CD4-positive, alpha-beta T cell (primary cell): ENCODE measurements around the gene CDH20. TPM values are rescaled to one million over a fixed set of nuclear protein-coding genes. Genes with fewer than 3 reads are reported as not detected.

Experiments used
- ATAC-seq: fragments of 200-7000 bp; cut with Tn5 transposase; one replicate; pipeline ENCODE4 v1.10.0; 2022; ENCODE audit warnings: mild to moderate bottlenecking; ENCODE audit not compliant: poor library complexity
- CTCF ChIA-PET: fragments of 350-600 bp; sonication (Branson Sonifier 250); formaldehyde crosslinking; loops from one replicate; lab custom pipeline; 2021; ENCODE audit warnings: antibody characterized with exemption, inconsistent platforms; lab: Charles Lee
- POLR2A ChIA-PET: fragments of 350-600 bp; sonication (Branson Sonifier 250); formaldehyde crosslinking; loops from one replicate; lab custom pipeline; 2021; ENCODE audit warnings: antibody characterized with exemption, inconsistent platforms; lab: Charles Lee
- DNase-seq, 14 experiments: peaks; one replicate each; pipeline ENCODE4 v3.0.0-alpha.2; 2013 to 2020; ENCODE audit warnings: mixed read lengths in 2 of 14
- H3K27ac ChIP-seq, 2 donors: one replicate each; pipeline versions ENCODE4 v1.5.1 to v1.7.0; 2013; ENCODE audit warnings: low read length in 2 of 2, low read depth in 1 of 2, mild to moderate bottlenecking in 1 of 2
- H3K27me3 ChIP-seq, 2 experiments: 1 replicate in 1 of 2; 2 replicates in 1 of 2; pipeline versions ENCODE4 v1.6.1 to v1.7.0; 2013; ENCODE audit warnings: low read length in 2 of 2, control low read depth in 1 of 2, mild to moderate bottlenecking in 1 of 2, moderate library complexity in 1 of 2; ENCODE audit not compliant: insufficient read depth in 2 of 2, control insufficient read depth in 1 of 2
- H3K36me3 ChIP-seq: one replicate; pipeline ENCODE4 v1.6.1; 2013; ENCODE audit warnings: low read length, control low read depth; ENCODE audit not compliant: insufficient read depth
- H3K4me1 ChIP-seq: one replicate; pipeline ENCODE4 v1.6.1; 2013; ENCODE audit warnings: low read length, control low read depth; ENCODE audit not compliant: insufficient read depth
- H3K4me3 ChIP-seq: one replicate; pipeline ENCODE4 v1.5.1; 2013; ENCODE audit warnings: mild to moderate bottlenecking, low read length, moderate library complexity
- H3K9me3 ChIP-seq, 2 experiments: 1 replicate in 1 of 2; 2 replicates in 1 of 2; pipeline versions ENCODE4 v1.6.1 to v1.7.0; 2013; ENCODE audit warnings: low read length in 2 of 2, mild to moderate bottlenecking in 2 of 2, control low read depth in 1 of 2, moderate library complexity in 1 of 2; ENCODE audit not compliant: control insufficient read depth in 1 of 2, insufficient read depth in 1 of 2
- H3K27ac Mint-ChIP-seq: one replicate; pipeline ENCODE4 v1.8.0; 2020; ENCODE audit warnings: mixed read lengths
- H3K27me3 Mint-ChIP-seq: one replicate; pipeline ENCODE4 v1.8.0; 2021; ENCODE audit warnings: mixed read lengths
- H3K36me3 Mint-ChIP-seq: one replicate; pipeline ENCODE4 v1.8.0; 2021; ENCODE audit warnings: low read depth, mixed read lengths
- H3K4me1 Mint-ChIP-seq: one replicate; pipeline ENCODE4 v1.8.0; 2021; ENCODE audit warnings: low read depth, mixed read lengths
- H3K4me3 Mint-ChIP-seq: one replicate; pipeline ENCODE4 v1.8.0; 2020; ENCODE audit warnings: mild to moderate bottlenecking, mixed read lengths
- H3K9me3 Mint-ChIP-seq: one replicate; pipeline ENCODE4 v1.8.0; 2020; ENCODE audit warnings: mixed read lengths
- intact Hi-C, 2 experiments: fragments of 100-400 bp; cut with DNase I in 1 of 2; cut with micrococcal nuclease in 1 of 2; formaldehyde crosslinking; loops; one replicate each; pipeline versions ENCODE4 v1.15.1 to v1.9.0; 2023 to 2025; cut with DNase I, micrococcal nuclease
- total RNA-seq, 174 experiments: library from RNA in 2 of 174; stranded (reverse) in 2 of 174; gene quantifications; one replicate each; pipeline ENCODE4 v1.2.3 and lab custom pipeline; 2021 to 2026
- TF ChIP-seq, protein P1 (sequence below): fragments of 200-600 bp; IDR thresholded peaks from one replicate; pipeline ENCODE4 v1.8.0; 2022; ENCODE audit warnings: antibody characterized with exemption, mild to moderate bottlenecking

The CDH20 gene
- total RNA-seq, 2 experiments from 2014 or later = 0.16 to 0.39 TPM

DNA sequence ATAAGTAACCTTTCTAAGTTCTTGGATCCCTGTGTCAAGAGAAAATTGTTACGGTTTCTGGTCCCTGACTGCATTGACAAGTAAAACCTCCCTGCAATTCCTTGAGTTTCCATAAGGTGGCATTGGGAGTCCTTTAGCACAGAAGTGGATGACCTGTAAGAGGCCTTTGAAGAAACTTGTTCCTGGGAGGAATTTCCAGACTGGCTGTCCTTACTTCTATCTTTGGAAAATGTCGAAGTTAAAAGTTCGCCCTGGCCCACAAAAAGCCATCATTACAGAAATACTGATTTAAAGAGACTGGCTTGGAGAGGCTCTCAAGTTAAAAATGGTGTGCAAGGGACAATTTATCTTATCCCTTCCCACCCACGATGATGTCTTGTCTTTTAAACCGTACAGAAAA, 218.4 kb downstream of the CDH20 start:
- CTCF ChIA-PET = no interaction called here
- H3K36me3 ChIP-seq = no peaks in the 10 kb centered on the region
- H3K4me3 Mint-ChIP-seq = no peak overlapping the region
- DNase-seq (peak in 3 of 14 experiments; percentile 46 to 55 (median 54)), ATAC-seq (no peak)
- TF ChIP-seq, protein P1, sequence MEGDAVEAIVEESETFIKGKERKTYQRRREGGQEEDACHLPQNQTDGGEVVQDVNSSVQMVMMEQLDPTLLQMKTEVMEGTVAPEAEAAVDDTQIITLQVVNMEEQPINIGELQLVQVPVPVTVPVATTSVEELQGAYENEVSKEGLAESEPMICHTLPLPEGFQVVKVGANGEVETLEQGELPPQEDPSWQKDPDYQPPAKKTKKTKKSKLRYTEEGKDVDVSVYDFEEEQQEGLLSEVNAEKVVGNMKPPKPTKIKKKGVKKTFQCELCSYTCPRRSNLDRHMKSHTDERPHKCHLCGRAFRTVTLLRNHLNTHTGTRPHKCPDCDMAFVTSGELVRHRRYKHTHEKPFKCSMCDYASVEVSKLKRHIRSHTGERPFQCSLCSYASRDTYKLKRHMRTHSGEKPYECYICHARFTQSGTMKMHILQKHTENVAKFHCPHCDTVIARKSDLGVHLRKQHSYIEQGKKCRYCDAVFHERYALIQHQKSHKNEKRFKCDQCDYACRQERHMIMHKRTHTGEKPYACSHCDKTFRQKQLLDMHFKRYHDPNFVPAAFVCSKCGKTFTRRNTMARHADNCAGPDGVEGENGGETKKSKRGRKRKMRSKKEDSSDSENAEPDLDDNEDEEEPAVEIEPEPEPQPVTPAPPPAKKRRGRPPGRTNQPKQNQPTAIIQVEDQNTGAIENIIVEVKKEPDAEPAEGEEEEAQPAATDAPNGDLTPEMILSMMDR = peak; percentile 69
- no peaks in the 10 kb centered on the region for H3K27me3 Mint-ChIP-seq
- H3K4me3 ChIP-seq = no peak overlapping the region
- H3K27ac Mint-ChIP-seq = no peak overlapping the region
- H3K9me3 Mint-ChIP-seq = no peaks in the 10 kb centered on the region
- H3K4me1 Mint-ChIP-seq = peaks cover 5% of the 10 kb centered on the region
- H3K36me3 Mint-ChIP-seq = no peaks in the 10 kb centered on the region
- no peaks in the 10 kb centered on the region for H3K4me1 ChIP-seq
- POLR2A ChIA-PET = no interaction called here
- intact Hi-C loops = no loop called here
- H3K9me3 ChIP-seq = peaks cover 0 to 6% of the 10 kb centered on the region in 2 experiments
- H3K27me3 ChIP-seq = no peaks in the 10 kb centered on the region
- H3K27ac ChIP-seq = no peak overlapping the region

DNA sequence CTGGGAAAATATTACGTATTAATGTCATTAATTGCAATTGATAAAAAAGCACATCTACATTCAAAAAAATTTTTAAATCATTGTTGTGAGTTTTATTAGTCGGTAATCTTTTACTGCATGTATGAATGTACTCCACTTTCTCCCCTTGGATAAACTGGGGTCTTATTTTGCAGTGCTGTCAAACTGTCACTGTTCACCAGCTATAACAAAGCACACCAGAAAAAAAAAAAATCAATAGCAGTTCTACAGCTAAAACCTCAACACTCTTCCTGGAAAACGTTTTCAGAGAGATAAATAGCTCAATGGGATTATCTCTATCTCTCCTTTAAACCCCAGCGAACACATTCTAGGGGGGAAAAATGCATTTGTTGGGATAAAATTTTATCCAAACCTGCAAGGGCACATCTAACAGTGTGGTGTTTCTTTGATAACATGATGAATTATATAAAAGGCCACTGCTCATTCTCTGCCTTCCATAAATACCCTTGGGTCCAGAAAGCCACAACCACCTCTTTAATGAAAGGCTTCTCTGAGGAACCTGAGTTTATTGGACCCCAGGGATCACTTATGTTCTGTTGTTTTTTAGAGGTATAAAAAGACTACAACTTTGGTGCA, 219.9 kb downstream of the CDH20 start:
- ATAC-seq (no peak), DNase-seq (no peak)
- peaks cover 0 to 6% of the 10 kb centered on the region in 2 experiments for H3K9me3 ChIP-seq
- H3K4me1 ChIP-seq = no peaks in the 10 kb centered on the region
- no peak overlapping the region for H3K27ac Mint-ChIP-seq
- H3K36me3 Mint-ChIP-seq = no peaks in the 10 kb centered on the region
- no peaks in the 10 kb centered on the region for H3K9me3 Mint-ChIP-seq
- TF ChIP-seq, protein P1 = no peak
- H3K4me3 Mint-ChIP-seq = no peak overlapping the region
- no peaks in the 10 kb centered on the region for H3K27me3 Mint-ChIP-seq
- H3K27me3 ChIP-seq = no peaks in the 10 kb centered on the region
- no peaks in the 10 kb centered on the region for H3K36me3 ChIP-seq
- POLR2A ChIA-PET = no interaction called here
- H3K4me1 Mint-ChIP-seq = peaks cover 5% of the 10 kb centered on the region
- H3K27ac ChIP-seq = no peak overlapping the region
- intact Hi-C loops = no loop called here
- no peak overlapping the region for H3K4me3 ChIP-seq
- CTCF ChIA-PET = no interaction called here

DNA sequence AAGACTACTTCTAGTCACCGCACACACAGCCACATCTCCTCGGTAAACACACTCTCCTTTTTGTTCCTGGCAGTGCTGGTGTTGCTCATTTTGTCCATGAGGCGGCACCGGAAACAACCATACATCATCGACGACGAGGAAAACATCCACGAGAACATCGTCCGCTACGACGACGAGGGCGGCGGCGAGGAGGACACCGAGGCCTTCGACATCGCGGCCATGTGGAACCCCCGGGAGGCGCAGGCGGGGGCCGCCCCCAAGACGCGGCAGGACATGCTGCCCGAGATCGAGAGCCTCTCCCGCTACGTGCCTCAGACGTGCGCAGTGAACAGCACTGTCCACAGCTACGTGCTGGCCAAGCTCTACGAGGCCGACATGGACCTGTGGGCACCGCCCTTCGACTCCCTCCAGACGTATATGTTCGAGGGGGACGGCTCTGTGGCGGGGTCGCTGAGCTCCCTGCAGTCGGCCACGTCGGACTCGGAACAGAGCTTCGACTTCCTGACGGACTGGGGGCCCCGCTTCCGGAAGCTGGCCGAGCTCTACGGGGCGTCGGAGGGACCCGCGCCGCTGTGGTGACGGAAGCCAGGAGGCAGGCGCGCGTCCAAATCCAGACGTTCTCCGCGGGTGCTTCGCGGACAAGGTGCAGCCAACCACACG, 221.0 kb downstream of the CDH20 start:
- Mint-ChIP-seq H3K4me3 (peak overlapping the region; percentile 82), H3K36me3 (no peaks in the 10 kb centered on the region), H3K4me1 (peaks cover 5% of the 10 kb centered on the region), H3K27ac (peak overlapping the region; percentile 70), H3K9me3 (no peaks in the 10 kb centered on the region), H3K27me3 (no peaks in the 10 kb centered on the region)
- Histone ChIP-seq H3K4me3 (peak overlapping the region; percentile 51), H3K27ac (no peak overlapping the region), H3K27me3 (no peaks in the 10 kb centered on the region), H3K36me3 (no peaks in the 10 kb centered on the region), H3K9me3 (peaks cover 0 to 6% of the 10 kb centered on the region in 2 experiments), H3K4me1 (no peaks in the 10 kb centered on the region)
- POLR2A ChIA-PET = interaction anchor here (1.2 to 1.3 kb wide), 2 partner anchors 27 to 534 kb away, joined by 3 read pairs; no protein-coding TSS in a partner anchor
- peak; percentile 55 for ATAC-seq
- DNase-seq = peak in 12 of 14 experiments; percentile 2 to 68 (median 13)
- CTCF ChIA-PET = no interaction called here
- TF ChIP-seq, protein P1 = no peak
- intact Hi-C loops = no loop called here
